Bronchial smooth muscle cell (primary cell): ENCODE results near the gene NT5C3A. TPM values are rescaled to one million over a fixed set of nuclear protein-coding genes. Genes with fewer than 3 reads are reported as not detected.

Source experiments
- total RNA-seq: library from RNA; depleted of rRNA; stranded (reverse); fragments of >200 nt; gene quantifications from 2 replicates; pipeline ENCODE4 v1.2.1, GENCODE V29; 2014

Gene NT5C3A
- total RNA-seq = 11.3 and 19.4 TPM in 2 replicates

DNA sequence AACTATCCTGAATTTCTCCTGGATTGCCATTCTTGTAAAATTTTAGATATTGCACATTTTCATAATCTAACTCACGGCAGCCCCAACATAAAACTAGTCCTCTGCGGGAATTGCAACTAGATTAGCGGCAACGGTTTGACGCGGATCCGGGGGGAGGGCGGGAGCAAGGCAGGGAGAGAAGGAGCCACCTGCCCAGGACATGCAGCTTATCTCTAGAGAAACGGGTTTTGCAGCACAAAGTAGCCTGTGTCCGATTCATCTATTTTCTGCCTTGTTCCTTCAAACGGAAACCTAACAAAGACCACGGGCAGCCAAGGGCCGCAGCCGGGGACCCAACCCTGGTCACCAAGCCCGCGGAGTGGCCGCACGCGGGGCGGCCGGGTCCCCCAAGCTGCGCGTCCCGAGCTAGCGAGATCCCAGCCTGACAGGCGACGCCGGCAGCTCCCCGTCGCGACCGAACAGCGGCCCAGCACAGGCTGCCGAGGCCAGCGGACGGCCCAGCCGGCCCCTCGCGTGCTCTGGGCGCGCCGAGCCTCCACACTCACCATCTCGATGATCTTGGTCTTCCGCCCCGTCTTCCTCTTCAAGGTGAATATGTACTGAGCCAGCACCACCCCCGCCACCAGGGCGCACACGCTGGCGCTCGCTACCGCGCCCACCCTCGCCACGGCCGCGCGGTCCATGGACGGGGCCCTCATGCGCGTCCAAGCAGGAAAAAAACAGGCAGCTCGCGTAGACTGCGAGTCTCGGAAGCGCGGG lies at the start of gene NT5C3A:
NT5C3A (minus strand) TSS at position 754 of the 759 bp plus-strand sequence; CDS start at position 683, 71 bp downstream.

DNA sequence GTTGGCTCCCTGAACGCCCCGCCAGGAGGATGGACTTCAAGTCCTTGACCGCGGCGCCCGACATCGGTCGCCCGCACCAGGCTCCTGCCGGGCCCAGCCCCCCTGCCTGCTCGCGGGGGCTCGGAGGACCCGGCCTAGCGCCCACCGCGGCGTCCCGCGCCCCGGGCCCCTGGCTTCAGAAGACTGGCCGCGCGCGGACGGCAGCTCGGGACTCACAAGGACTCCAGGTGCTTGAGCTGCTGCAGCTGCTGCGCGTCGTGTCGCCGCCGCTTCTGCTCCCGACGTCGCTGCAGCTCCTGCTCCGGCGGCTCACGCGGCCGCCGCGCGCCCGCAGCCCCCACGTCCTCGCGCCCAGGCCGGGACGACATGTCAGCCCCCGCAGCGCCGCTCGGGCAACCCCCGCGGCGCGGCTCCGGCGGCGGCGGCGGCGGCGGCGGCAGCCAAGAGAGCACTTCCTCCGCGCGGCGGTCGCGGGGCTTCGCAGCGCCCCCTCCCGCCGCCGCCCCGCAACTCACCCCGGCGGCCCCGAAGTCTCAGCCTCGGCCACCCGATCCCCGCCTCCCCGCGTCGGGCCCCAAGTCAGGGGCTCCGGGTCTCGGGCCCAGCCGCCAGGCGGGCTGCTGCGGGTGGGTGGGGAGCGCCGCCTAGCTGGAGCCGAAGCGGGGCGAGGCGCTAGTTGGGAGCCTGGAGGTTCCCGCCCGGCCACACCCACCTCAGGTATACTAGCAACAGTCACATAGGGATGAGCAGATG lies 46.6 kb upstream of the NT5C3A start, which contains the start of gene RP9:
RP9 (minus strand) TSS at position 400 of the 753 bp plus-strand sequence; CDS start at position 368, 32 bp downstream.

Other genes starting within 250 kb of the NT5C3A start
- gene KBTBD2, start 171.0 kb downstream of the NT5C3A start, total RNA-seq = 23.2 and 30.6 TPM in 2 replicates
- 428 and 556 TPM in 2 replicates for gene FKBP9, start 105.3 kb downstream of the NT5C3A start, total RNA-seq
- 9.4 and 11.0 TPM in 2 replicates for gene RP9, start 46.6 kb upstream of the NT5C3A start, total RNA-seq
- 22.8 and 27.1 TPM in 2 replicates for gene BBS9, start 66.8 kb upstream of the NT5C3A start, total RNA-seq